WTC11 (cell line): ENCODE measurements around the gene NPW.

ENCODE experiments used
- CTCF ChIP-seq: fragments of 200-600 bp; IDR thresholded peaks from 2 replicates; pipeline ENCODE4 v1.8.0; 2022; ENCODE audit warnings: antibody characterized with exemption
- ESRRA ChIP-seq: sonication (generic); formaldehyde crosslinking; IDR thresholded peaks from 2 replicates; pipeline ENCODE4 v1.8.1; 2022; ENCODE audit warnings: mild to moderate bottlenecking, missing genetic modification reagents, borderline replicate concordance
- GABPB1 ChIP-seq: sonication (generic); formaldehyde crosslinking; IDR thresholded peaks from 2 replicates; pipeline ENCODE4 v1.8.1; 2023; ENCODE audit warnings: mild to moderate bottlenecking, missing genetic modification reagents
- PRDM15 ChIP-seq: sonication (generic); formaldehyde crosslinking; IDR thresholded peaks from 2 replicates; pipeline ENCODE4 v1.8.0; 2022; ENCODE audit warnings: missing genetic modification reagents
- TEAD1 ChIP-seq: sonication (generic); formaldehyde crosslinking; IDR thresholded peaks from 2 replicates; pipeline ENCODE4 v1.8.0; 2022; ENCODE audit warnings: mild to moderate bottlenecking, missing genetic modification reagents
- TEAD4 ChIP-seq: sonication (generic); formaldehyde crosslinking; IDR thresholded peaks from 2 replicates; pipeline ENCODE4 v1.8.0; 2022; ENCODE audit warnings: mild to moderate bottlenecking, missing genetic modification reagents
- ZNF121 ChIP-seq: sonication (generic); formaldehyde crosslinking; IDR thresholded peaks from 2 replicates; pipeline ENCODE4 v1.8.0; 2023; ENCODE audit warnings: missing genetic modification reagents
- ZNF423 ChIP-seq: fragments of 250-450 bp; sonication (Bioruptor Pico); IDR thresholded peaks from 2 replicates; pipeline ENCODE4 v2.1.2; 2022; ENCODE audit warnings: mild to moderate bottlenecking, moderate library complexity
- TF ChIP-seq, protein P1 (sequence below): sonication (generic); formaldehyde crosslinking; IDR thresholded peaks from 2 replicates; pipeline ENCODE4 v1.8.0; 2022; ENCODE audit warnings: mild to moderate bottlenecking, missing genetic modification reagents
- TF ChIP-seq, protein P2 (sequence below): sonication (generic); formaldehyde crosslinking; IDR thresholded peaks from 2 replicates; pipeline ENCODE4 v1.8.1; 2022; ENCODE audit warnings: low read depth, missing genetic modification reagents, borderline replicate concordance

GRCh38 chr16:2001456-2002355 lies 17.9 kb upstream of the NPW start:
- TF ChIP-seq CTCF (no peak), ZNF121 (CRISPR knock-in tag) (no peak), PRDM15 (CRISPR knock-in tag) (no peak), ESRRA (CRISPR knock-in tag) (no peak), TEAD4 (CRISPR knock-in tag) (no peak), ZNF423 (no peak), TEAD1 (CRISPR knock-in tag) (no peak), GABPB1 (CRISPR knock-in tag) (no peak)
- TF ChIP-seq, protein P1, sequence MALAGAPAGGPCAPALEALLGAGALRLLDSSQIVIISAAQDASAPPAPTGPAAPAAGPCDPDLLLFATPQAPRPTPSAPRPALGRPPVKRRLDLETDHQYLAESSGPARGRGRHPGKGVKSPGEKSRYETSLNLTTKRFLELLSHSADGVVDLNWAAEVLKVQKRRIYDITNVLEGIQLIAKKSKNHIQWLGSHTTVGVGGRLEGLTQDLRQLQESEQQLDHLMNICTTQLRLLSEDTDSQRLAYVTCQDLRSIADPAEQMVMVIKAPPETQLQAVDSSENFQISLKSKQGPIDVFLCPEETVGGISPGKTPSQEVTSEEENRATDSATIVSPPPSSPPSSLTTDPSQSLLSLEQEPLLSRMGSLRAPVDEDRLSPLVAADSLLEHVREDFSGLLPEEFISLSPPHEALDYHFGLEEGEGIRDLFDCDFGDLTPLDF (CRISPR knock-in tag) = no peak
- TF ChIP-seq, protein P2, sequence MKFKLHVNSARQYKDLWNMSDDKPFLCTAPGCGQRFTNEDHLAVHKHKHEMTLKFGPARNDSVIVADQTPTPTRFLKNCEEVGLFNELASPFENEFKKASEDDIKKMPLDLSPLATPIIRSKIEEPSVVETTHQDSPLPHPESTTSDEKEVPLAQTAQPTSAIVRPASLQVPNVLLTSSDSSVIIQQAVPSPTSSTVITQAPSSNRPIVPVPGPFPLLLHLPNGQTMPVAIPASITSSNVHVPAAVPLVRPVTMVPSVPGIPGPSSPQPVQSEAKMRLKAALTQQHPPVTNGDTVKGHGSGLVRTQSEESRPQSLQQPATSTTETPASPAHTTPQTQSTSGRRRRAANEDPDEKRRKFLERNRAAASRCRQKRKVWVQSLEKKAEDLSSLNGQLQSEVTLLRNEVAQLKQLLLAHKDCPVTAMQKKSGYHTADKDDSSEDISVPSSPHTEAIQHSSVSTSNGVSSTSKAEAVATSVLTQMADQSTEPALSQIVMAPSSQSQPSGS (CRISPR knock-in tag) = no peak
